DMS79 (cell line): ENCODE measurements around the gene NPTX2.
A peak's percentile ranks its signal among the peaks of the same experiment; 100 is the strongest.

Experiments used
- DNase-seq: peaks from one replicate; lab custom pipeline; 2025; lab: John Stamatoyannopoulos, UW

Gene NPTX2

DNA sequence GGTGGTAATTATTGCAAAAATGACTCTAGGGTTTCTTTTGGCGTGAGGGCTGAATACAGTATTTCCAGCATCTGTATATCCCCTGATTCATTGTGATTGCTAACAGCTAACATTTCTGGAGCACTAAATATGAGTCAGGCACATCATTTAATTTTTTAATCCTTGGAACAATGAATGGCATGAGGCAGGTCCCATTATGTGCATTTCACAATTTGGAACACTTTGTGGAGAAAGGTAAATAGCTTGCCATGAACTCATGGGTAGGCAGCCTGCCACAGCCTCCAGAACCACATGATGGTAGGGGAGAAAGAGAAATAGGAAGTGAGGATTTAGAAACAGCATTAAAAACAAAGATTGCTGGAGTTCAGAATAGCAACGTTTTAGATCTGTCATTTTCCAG, 1.7 kb downstream of the NPTX2 start:
- no peak for DNase-seq

- peak; percentile 42 for DNase-seq
Measured at GRCh38 chr7:98619450-98620321, 2.6 kb downstream of the NPTX2 start.

GRCh38 chr7:98621573-98622482, 4.7 kb downstream of the NPTX2 start:
- DNase-seq, result no peak

GRCh38 chr7:98622926-98623325, 5.8 kb downstream of the NPTX2 start:
- no peak for DNase-seq

- DNase-seq, result no peak
Measured at GRCh38 chr7:98624846-98625420, 7.8 kb downstream of the NPTX2 start.

GRCh38 chr7:98626460-98627412, 9.7 kb downstream of the NPTX2 start:
- DNase-seq, result no peak

DNA sequence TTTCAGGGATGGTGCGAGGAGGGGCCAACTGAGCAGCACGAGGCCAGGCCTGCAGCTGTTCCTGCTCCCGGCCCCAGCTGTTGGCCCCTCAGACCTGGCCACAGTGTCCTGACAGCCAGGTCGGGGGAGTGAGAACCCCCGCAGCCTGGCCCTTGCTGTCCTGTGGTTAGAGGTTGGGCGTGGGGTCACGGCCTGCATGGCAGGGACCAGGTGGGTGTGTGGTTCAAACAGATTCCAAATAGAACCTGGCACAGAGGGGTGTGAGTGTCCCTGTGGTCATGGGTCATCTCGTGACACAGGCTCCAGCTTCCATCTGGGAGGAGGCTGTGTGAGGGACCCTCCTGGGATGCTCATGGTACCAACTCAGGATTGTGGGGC, 10.3 kb downstream of the NPTX2 start:
- DNase-seq, result no peak

DNA sequence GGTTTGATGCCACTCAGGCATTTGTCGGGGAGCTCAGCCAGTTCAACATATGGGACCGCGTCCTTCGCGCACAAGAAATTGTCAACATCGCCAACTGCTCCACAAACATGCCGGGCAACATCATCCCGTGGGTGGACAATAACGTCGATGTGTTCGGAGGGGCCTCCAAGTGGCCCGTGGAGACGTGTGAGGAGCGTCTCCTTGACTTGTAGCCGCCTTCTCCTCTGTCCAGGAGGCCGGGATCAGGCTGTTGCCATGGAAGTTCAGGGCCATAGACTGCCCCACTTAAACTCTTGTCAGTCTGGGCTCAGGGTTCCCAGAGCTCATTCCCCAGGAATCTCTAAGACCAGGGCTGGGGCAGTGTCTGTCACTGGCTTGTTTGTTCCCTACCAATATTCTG, 11.3 kb downstream of the NPTX2 start:
- no peak for DNase-seq

GRCh38 chr7:98629001-98629431, 11.9 kb downstream of the NPTX2 start:
- no peak for DNase-seq

GRCh38 chr7:98630149-98630548, 13.1 kb downstream of the NPTX2 start:
- DNase-seq, result no peak

DNA sequence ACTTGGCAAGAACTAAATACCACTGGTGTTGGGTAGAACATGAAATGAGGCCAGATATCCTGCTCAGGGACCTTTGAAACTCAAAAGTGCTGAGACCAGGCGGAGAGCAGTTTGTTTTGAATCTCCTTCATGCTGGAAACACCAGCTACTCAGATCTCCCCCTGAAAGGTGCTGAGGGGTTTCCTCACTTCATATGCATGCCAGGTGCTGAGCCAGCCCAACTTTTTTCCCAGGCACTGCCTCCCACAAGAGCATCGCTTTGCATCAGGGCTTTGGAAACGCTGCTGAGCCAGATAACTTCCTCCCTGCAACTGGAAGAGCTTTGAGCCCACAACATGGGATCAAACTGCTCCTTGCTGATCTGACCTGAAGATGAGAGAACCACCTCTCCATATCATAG, 13.7 kb downstream of the NPTX2 start:
- no peak for DNase-seq

- DNase-seq, result no peak
Measured at GRCh38 chr7:98638853-98639252, 21.8 kb downstream of the NPTX2 start.

DNA sequence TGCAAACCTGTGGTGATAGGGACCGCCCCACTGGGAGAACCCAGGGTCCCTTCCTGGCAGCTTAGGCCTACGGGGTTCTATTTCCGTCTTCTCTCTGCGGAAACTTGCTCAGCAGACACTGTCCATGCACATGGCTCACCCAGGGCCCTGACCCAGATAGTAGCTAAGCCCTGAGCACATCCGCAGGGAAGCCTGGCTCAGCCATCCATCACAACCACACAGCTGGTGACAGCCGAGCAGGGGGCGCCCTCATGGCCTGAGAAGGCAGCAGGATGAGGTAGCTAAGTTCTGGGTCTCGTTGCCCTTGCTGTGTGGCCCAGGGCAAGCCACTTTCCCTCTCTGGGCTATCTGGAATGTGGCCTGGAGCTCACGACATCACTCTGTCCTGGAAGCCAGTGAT, 23.3 kb downstream of the NPTX2 start:
- DNase-seq, result no peak

- peak; percentile 96 for DNase-seq
Measured at GRCh38 chr7:98641646-98642500, 24.8 kb downstream of the NPTX2 start.

GRCh38 chr7:98643236-98643985, 26.3 kb downstream of the NPTX2 start:
- DNase-seq, result no peak

DNA sequence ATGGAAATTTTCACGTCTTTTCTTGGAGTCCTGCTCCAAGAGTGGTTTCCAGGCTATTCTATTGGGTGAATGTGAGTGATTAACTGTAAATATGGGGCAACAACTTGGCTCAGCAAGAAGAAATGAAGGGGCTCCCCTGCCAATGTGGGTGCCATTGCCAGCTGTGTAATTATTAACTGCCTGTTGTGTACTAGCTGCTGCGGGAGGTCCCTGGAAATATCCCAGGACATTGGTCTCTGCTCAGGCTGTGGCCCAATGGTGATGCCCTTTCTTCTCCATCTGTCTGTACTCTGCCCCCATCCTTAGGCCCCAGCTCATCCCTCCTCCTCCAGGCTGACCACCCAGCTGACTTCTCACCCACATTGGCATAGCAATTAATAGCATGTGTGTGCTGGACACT, 29.4 kb downstream of the NPTX2 start:
- DNase-seq, result no peak

GRCh38 chr7:98647326-98647725, 30.2 kb downstream of the NPTX2 start:
- DNase-seq, result no peak

DNA sequence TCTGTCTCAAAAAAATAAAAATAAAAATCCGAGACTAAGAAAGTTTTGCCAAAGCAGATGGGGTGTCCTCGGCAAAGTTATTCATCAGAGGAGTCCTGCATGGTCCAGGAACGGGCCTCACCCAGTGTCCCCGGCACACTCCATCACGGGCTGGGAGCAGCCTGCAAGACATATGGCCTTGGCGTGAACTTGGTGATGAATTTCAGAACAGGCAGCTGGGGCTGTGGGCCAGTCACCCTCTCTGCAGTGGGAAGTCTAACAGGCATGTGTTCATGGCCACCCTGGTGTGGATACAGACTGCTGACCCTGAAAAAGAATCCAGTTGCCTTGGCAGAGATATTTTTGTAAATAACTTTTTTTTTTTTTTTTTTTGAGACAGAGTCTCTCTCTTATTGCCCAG, 34.7 kb downstream of the NPTX2 start:
- DNase-seq, result no peak

DNA sequence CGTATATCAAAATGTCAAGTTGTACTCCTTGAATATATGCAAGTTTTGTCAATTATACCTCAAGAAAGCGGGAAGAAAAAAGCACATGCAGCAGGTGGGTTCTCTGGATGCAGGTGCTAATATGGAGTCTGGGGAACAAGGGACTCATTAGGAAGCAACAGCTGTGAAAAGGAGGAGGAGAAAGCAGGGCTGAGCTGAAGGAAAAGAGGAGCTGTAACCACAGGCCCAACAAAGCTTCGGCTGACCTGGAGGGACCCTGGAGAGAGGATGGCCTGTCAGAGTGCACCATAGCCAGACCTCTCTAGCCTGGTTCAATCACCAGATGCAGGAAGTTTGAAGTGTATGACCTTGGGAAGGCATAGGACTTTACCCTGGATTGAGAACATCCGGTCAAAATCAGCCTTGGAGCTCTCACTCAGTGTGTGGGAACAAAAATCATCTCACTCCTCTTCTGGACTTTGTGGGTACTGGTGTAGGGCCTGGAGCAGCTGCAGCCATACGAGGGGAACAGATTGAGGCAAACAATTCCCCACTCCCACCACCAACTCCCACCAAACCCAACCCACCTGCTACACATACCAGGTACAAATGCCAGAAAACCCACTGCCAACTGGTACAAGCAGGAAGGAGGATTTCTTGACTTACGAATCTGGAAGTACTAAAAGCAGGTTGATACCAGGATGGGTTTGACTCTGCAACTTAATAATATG, 36.7 kb downstream of the NPTX2 start:
- DNase-seq, result no peak
